EH (cell line): ENCODE measurements around the gene DUOX1.
A peak's percentile ranks its signal among the peaks of the same experiment; 100 is the strongest.

Source experiments
- DNase-seq: peaks from one replicate; pipeline ENCODE4 v3.0.0-alpha.2; 2015; ENCODE audit warnings: low read depth

DUOX1 gene

GRCh38 chr15:45187894-45188830, 58.4 kb downstream of the DUOX1 start, which contains the start of gene SHF:
Gene SHF (minus strand): TSS chr15:45187966. CDS start chr15:45187951, 15 bp downstream.
- DNase-seq, result peak; percentile 51

DNA sequence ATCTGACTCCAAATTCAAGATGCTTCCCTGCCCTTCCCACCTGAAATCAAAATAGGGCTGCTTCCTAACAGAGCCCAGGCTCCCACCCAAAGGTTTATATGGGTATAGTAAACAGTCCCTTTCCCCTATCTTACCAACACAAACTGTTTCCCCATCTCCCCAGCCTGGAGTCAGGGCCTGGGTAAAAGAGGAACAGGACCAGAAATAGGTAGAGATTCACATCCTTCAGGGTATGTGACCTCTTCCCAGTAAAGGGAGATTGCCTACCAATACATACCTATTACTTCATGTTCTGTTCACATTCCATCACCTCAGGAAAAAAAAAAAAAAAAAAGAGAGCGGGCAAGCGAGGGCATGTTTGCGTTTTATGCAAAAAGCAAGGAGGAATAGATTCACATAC, 67.7 kb downstream of the DUOX1 start:
- no peak for DNase-seq

DNA sequence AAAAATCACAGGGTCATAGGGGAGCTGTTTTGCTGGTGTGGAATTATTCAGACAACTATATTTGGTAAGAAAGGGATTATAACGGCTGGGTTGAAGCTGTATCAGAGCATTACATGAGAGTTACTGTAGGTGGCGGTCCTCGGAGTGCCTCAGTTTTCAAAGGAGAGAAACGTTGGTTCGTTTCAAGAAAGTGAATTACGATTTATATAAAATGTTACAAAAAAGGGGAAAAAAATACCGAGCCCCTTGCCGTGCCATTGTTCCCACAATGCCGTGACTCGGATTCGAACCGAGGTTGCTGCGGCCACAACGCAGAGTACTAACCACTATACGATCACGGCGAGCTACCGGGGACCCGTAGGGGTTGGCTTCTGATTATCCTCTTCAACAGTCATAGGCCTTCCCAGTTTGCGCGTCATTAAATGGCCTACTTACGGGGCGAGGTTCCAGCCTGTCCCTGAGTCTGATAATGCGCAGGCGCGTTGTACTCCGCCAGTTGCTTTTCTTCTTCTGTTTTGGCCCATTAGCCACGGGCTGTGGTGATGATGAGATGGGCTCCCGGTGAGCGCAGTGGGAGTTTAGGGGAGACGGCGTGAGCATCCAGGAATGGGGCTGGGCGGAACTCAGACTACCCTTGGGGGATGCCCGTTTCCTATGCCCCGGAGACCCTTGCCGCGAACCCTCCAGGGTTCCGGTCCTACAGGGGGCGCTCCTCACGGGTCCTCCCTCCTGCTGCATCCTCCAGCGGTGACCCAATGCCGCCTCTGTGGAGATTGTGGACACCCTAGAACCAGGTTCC, 68.7 kb downstream of the DUOX1 start:
- DNase-seq, result peak; percentile 98

- DNase-seq, result peak; percentile 15
These were observed 69.5 kb downstream of the DUOX1 start for GRCh38 chr15:45199136-45199810.

DNA sequence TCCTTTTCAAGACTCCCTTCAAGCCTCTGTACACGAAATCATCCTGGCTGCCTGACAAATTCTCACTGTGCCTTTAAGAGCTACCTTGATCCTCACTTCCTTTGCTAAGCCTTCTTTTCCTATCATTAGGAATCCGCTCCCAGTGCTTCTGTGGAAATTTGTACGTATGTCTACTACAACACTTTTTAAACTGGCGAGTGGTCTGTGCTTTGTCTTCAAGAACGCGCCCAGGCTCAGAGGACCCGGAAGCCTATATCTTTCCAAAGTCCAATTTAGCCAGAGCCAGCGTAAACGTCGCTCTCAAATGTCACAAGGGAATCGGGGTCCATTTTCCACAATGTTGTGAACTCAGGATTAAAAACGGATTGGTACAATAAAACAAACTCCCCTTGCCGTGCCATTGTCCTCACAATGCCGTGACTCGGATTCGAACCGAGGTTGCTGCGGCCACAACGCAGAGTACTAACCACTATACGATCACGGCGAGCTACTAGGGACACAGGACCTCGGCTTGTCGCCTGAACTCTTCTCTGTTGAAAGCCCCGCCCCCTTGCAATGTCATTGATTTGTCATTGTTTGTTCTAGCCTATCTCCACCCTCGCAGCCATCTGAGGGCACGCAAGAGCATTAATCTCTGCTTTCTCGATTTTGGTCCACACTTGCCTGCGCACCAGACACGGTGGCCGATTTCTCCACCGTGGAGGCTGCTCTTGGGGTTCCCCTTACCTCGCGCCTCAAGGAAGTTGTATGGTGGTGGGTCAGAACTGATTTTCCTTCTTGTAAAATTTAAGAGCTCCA, 70.4 kb downstream of the DUOX1 start:
- peak; percentile 97 for DNase-seq

DNA sequence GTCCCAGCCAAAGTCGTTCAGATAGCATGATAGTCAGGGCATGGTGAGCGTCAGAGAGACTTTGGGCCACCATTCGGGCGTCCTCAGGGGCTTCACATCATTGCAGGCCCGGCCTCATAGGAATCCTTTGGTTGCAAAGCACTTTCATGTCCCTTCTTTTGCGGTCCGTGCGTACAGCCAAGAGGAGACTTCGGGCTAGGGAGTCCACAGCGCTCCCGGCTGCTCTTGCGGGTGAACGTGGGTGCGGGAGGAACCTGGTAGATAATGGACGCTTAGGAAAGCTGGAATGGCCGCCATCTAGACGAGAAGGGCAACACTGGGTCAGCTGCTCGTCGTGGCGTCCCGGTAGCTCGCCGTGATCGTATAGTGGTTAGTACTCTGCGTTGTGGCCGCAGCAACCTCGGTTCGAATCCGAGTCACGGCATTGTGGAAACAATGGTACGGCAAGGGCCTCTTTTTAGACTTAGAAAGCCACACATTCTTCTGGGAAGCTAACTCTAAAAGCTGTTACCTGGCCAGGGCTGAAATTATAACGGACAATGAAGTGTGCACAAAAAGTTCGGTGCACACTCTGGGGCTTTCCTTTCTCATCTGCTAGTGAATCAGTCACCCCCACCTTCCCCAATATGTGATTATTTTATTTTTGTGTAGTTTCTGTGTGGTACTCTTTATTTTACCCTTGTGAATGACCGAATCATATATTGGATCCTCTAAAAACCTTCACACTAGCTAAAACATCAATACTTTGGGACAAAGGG, 71.2 kb downstream of the DUOX1 start:
- peak; percentile 88 for DNase-seq

GRCh38 chr15:45201557-45201859, 71.7 kb downstream of the DUOX1 start:
- DNase-seq, result no peak

DNA sequence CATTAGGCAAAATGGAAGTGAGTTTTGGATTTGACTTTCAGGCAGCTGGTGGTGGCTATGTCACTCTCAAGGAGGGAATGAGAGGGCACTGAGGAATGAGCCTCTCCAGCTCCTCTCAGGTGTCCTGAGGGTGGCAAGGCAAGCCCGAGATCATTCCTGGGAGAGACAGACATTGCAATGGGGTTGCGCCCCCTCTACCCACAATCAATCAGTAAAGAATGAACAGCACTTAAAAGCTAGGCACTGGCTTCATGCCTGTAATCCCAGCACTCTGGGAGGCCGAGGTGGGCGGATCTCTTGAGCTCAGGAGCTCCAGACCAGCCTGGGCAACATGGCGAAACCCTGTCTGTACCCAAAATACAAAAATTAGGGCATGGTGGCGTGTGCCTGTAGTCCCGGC, 72.1 kb downstream of the DUOX1 start:
- DNase-seq, result no peak

- no peak for DNase-seq
These were observed 73.4 kb downstream of the DUOX1 start for GRCh38 chr15:45203182-45203581.

DNA sequence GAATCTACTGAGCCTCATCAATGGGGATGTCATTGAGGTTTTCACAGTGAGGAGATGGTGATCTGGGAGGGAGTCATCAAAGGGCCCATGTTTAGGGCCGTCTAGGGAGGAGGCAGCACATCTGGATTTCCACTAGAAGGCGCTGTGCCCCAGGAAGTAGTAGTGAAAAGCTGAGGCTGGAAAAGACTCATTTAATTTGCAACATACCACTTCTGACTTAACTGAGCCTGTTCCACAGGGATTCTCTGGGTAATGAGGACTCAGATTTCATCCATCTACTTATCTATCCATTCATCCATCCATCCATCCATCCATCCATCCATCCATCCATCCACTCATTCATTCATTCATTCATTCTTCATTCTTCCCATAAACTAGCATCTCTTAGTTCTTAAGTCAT, 75.4 kb downstream of the DUOX1 start:
- DNase-seq, result peak; percentile 74

- no peak for DNase-seq
These were observed 82.7 kb downstream of the DUOX1 start for GRCh38 chr15:45212493-45212892.
